Natural killer cell treated with Interleukin-12 subunit alpha and Interleukin-12 subunit beta and Interleukin-15 and Interleukin-18, amount 100 ng/mL, for 72 hours (primary cell): ENCODE results near the gene XRCC5. TPM values are rescaled to one million over a fixed set of nuclear protein-coding genes. Genes with fewer than 3 reads are reported as not detected.

Experiments
- ATAC-seq, 2 donors: fragments of 150-1000 bp; cut with Tn5 transposase in 1 of 2; sonication (Bioruptor Pico), chemical (Tn5 transposase) in 1 of 2; 2 replicates each; pipeline ENCODE4 v1.10.0; 2021
- DNase-seq: peaks from one replicate; pipeline ENCODE4 v3.0.0; 2022; ENCODE audit warnings: low spot score
- H3K27ac Mint-ChIP-seq, 2 donors: 1 replicate in 1 of 2; 2 replicates in 1 of 2; pipeline ENCODE4 v1.8.0; 2022; ENCODE audit warnings: mixed read lengths in 2 of 2, mild to moderate bottlenecking in 1 of 2, moderate library complexity in 1 of 2
- H3K27me3 Mint-ChIP-seq, 2 donors: 1 replicate in 1 of 2; 2 replicates in 1 of 2; pipeline ENCODE4 v1.8.0; 2022; ENCODE audit warnings: mixed read lengths in 2 of 2
- H3K36me3 Mint-ChIP-seq: one replicate; pipeline ENCODE4 v1.8.0; 2022; ENCODE audit warnings: mixed read lengths
- H3K4me1 Mint-ChIP-seq, 2 donors: 1 replicate in 1 of 2; 2 replicates in 1 of 2; pipeline ENCODE4 v1.8.0; 2022; ENCODE audit warnings: low read depth in 2 of 2, mixed read lengths in 2 of 2, mild to moderate bottlenecking in 1 of 2
- H3K4me3 Mint-ChIP-seq: one replicate; pipeline ENCODE4 v1.8.0; 2022; ENCODE audit warnings: mixed read lengths
- H3K9me3 Mint-ChIP-seq: 2 replicates; pipeline ENCODE4 v1.8.0; 2022; ENCODE audit warnings: mixed read lengths
- total RNA-seq, 2 donors: library from RNA; stranded (reverse); gene quantifications; one replicate each; pipeline ENCODE4 v1.2.3, GENCODE V29; 2022

The XRCC5 gene
- total RNA-seq, 2 donors from 2014 or later = 454 to 500 TPM

- no peaks in the 10 kb centered on the region for H3K27me3 Mint-ChIP-seq
- H3K27ac Mint-ChIP-seq = peak overlapping the region in 1 of 2 donors; percentile 29
- ATAC-seq = no peak
These were observed 124.3 kb downstream of the XRCC5 start for GRCh38 chr2:216233281-216233995.

GRCh38 chr2:216234106-216234505 is 125.0 kb downstream of the XRCC5 start:
- H3K27ac Mint-ChIP-seq = no peak overlapping the region
- DNase-seq = no peak
- no peaks in the 10 kb centered on the region for H3K27me3 Mint-ChIP-seq
- peaks cover 7 to 10% of the 10 kb centered on the region in 2 donors for H3K4me1 Mint-ChIP-seq
- no peak overlapping the region for H3K4me3 Mint-ChIP-seq
- H3K9me3 Mint-ChIP-seq = peaks cover 10% of the 10 kb centered on the region
- peaks cover 25% of the 10 kb centered on the region for H3K36me3 Mint-ChIP-seq
- no peak for ATAC-seq

More at GRCh38 chr2:216233281-216233995, 124.3 kb downstream of the XRCC5 start:
- Mint-ChIP-seq H3K4me1 (peaks cover 7 to 10% of the 10 kb centered on the region in 2 donors), H3K36me3 (peaks cover 26% of the 10 kb centered on the region), H3K4me3 (no peak overlapping the region), H3K9me3 (peaks cover 11% of the 10 kb centered on the region)
- no peak for DNase-seq

GRCh38 chr2:216235462-216235861 is 126.3 kb downstream of the XRCC5 start:
- Mint-ChIP-seq H3K9me3 (peaks cover 10% of the 10 kb centered on the region), H3K4me3 (no peak overlapping the region), H3K36me3 (peaks cover 25% of the 10 kb centered on the region), H3K27me3 (no peaks in the 10 kb centered on the region), H3K27ac (no peak overlapping the region), H3K4me1 (peaks cover 7 to 10% of the 10 kb centered on the region in 2 donors)
- ATAC-seq (no peak), DNase-seq (no peak)

GRCh38 chr2:216235896-216236295 is 126.7 kb downstream of the XRCC5 start:
- peaks cover 10% of the 10 kb centered on the region for H3K9me3 Mint-ChIP-seq
- no peak overlapping the region for H3K27ac Mint-ChIP-seq
- DNase-seq = no peak
- peaks cover 25% of the 10 kb centered on the region for H3K36me3 Mint-ChIP-seq
- no peaks in the 10 kb centered on the region for H3K27me3 Mint-ChIP-seq
- H3K4me1 Mint-ChIP-seq = peaks cover 7 to 10% of the 10 kb centered on the region in 2 donors
- ATAC-seq = no peak
- no peak overlapping the region for H3K4me3 Mint-ChIP-seq

- Mint-ChIP-seq H3K4me1 (peaks cover 7 to 10% of the 10 kb centered on the region in 2 donors), H3K9me3 (peaks cover 10% of the 10 kb centered on the region), H3K27ac (no peak overlapping the region), H3K27me3 (no peaks in the 10 kb centered on the region), H3K36me3 (peaks cover 25% of the 10 kb centered on the region), H3K4me3 (no peak overlapping the region)
- ATAC-seq (no peak), DNase-seq (no peak)
These were observed 127.3 kb downstream of the XRCC5 start for GRCh38 chr2:216236486-216236885.

- Mint-ChIP-seq H3K36me3 (no peaks in the 10 kb centered on the region), H3K27me3 (no peaks in the 10 kb centered on the region), H3K4me3 (no peak overlapping the region), H3K27ac (no peak overlapping the region), H3K4me1 (peaks cover 0 to 2% of the 10 kb centered on the region in 2 donors), H3K9me3 (no peaks in the 10 kb centered on the region)
- no peak for DNase-seq
- ATAC-seq = no peak
These were observed 133.2 kb downstream of the XRCC5 start for GRCh38 chr2:216242365-216242764.

GRCh38 chr2:216243026-216243425 is 133.9 kb downstream of the XRCC5 start:
- Mint-ChIP-seq H3K36me3 (no peaks in the 10 kb centered on the region), H3K4me3 (no peak overlapping the region), H3K9me3 (no peaks in the 10 kb centered on the region), H3K4me1 (peaks cover 0 to 2% of the 10 kb centered on the region in 2 donors), H3K27me3 (no peaks in the 10 kb centered on the region), H3K27ac (no peak overlapping the region)
- ATAC-seq (no peak), DNase-seq (no peak)

GRCh38 chr2:216245391-216245975 is 136.3 kb downstream of the XRCC5 start:
- Mint-ChIP-seq H3K4me3 (no peak overlapping the region), H3K9me3 (no peaks in the 10 kb centered on the region), H3K27me3 (no peaks in the 10 kb centered on the region), H3K27ac (no peak overlapping the region), H3K4me1 (peaks cover 0 to 2% of the 10 kb centered on the region in 2 donors), H3K36me3 (peaks cover 5% of the 10 kb centered on the region)
- DNase-seq (no peak), ATAC-seq (no peak)

- Mint-ChIP-seq H3K36me3 (peaks cover 5% of the 10 kb centered on the region), H3K4me3 (no peak overlapping the region), H3K27ac (no peak overlapping the region), H3K27me3 (no peaks in the 10 kb centered on the region), H3K4me1 (peaks cover 0 to 2% of the 10 kb centered on the region in 2 donors), H3K9me3 (no peaks in the 10 kb centered on the region)
- DNase-seq (no peak), ATAC-seq (no peak)
These were observed 137.6 kb downstream of the XRCC5 start for GRCh38 chr2:216246766-216247165.

Other genes starting within 250 kb of the XRCC5 start
- gene MREG, start 95.8 kb upstream of the XRCC5 start, total RNA-seq = 10 to 100 TPM in 1 of 2 donors, 1 to 10 TPM in 1; 9.2 to 14.6 TPM
- 10 to 100 TPM; 10.5 to 16.1 TPM for gene PECR, start 27.5 kb upstream of the XRCC5 start, total RNA-seq
- gene TMEM169, start 27.4 kb upstream of the XRCC5 start, total RNA-seq = 1 to 10 TPM in 1 of 2 donors, under 1 TPM in 1; 0.56 to 1.9 TPM